Ishikawa (cell line): Measurements from ENCODE around the gene AGPAT4.

Source experiments
- CEBPB ChIP-seq: IDR thresholded peaks from 2 replicates; pipeline ENCODE4 v1.6.1; 2012
- EGR1 ChIP-seq: IDR thresholded peaks from 2 replicates; pipeline ENCODE4 v1.6.1; 2012
- EP300 ChIP-seq: IDR thresholded peaks from 2 replicates; pipeline ENCODE4 v1.6.1; 2012; ENCODE audit warnings: borderline replicate concordance
- FOXM1 ChIP-seq: IDR thresholded peaks from 2 replicates; pipeline ENCODE4 v1.6.1; 2012; ENCODE audit warnings: low read depth, borderline replicate concordance
- NFIC ChIP-seq: IDR thresholded peaks from 2 replicates; pipeline ENCODE4 v1.6.1; 2012
- RAD21 ChIP-seq: IDR thresholded peaks from 2 replicates; pipeline ENCODE4 v1.6.1; 2012; ENCODE audit warnings: low read depth
- TAF1 ChIP-seq: IDR thresholded peaks from 2 replicates; pipeline ENCODE4 v1.6.1; 2012; ENCODE audit warnings: low read depth, mild to moderate bottlenecking
- YY1 ChIP-seq: IDR thresholded peaks from 2 replicates; pipeline ENCODE4 v1.6.1; 2012; ENCODE audit warnings: low read depth
- ZBTB7A ChIP-seq: IDR thresholded peaks from 2 replicates; pipeline ENCODE4 v1.6.1; 2012; ENCODE audit warnings: low read depth
- TF ChIP-seq, protein P1 (sequence below): IDR thresholded peaks from 2 replicates; pipeline ENCODE4 v1.6.1; 2012; ENCODE audit warnings: low read depth, mild to moderate bottlenecking

DNA sequence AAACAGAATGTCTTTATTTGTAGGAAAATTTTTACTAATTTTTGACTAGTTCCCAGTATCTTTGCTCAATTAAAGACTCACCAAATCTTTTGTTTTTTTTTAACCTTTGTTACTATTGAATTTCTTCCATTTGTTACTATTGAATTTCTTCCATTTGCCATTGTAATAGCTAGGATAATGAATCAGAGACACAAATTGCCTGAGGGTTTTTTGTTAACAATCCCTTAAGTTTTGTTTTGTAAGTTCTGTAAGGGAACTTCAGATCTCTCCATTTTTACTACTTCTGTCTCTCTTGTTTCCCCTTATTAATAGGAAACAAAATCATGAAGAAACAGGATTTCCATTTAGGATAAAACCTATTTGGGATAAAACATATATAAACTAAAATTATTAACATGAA, 177.9 kb downstream of the AGPAT4 start:
- TF ChIP-seq YY1 (no peak), TAF1 (no peak), EGR1 (no peak), ZBTB7A (no peak), CEBPB (no peak), RAD21 (no peak), EP300 (no peak), FOXM1 (no peak), NFIC (no peak)
- TF ChIP-seq, protein P1, sequence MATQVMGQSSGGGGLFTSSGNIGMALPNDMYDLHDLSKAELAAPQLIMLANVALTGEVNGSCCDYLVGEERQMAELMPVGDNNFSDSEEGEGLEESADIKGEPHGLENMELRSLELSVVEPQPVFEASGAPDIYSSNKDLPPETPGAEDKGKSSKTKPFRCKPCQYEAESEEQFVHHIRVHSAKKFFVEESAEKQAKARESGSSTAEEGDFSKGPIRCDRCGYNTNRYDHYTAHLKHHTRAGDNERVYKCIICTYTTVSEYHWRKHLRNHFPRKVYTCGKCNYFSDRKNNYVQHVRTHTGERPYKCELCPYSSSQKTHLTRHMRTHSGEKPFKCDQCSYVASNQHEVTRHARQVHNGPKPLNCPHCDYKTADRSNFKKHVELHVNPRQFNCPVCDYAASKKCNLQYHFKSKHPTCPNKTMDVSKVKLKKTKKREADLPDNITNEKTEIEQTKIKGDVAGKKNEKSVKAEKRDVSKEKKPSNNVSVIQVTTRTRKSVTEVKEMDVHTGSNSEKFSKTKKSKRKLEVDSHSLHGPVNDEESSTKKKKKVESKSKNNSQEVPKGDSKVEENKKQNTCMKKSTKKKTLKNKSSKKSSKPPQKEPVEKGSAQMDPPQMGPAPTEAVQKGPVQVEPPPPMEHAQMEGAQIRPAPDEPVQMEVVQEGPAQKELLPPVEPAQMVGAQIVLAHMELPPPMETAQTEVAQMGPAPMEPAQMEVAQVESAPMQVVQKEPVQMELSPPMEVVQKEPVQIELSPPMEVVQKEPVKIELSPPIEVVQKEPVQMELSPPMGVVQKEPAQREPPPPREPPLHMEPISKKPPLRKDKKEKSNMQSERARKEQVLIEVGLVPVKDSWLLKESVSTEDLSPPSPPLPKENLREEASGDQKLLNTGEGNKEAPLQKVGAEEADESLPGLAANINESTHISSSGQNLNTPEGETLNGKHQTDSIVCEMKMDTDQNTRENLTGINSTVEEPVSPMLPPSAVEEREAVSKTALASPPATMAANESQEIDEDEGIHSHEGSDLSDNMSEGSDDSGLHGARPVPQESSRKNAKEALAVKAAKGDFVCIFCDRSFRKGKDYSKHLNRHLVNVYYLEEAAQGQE, result no peak
